Sigmoid colon (tissue), 7 donors: ENCODE measurements around the gene SIPA1L3. TPM values are rescaled to one million over a fixed set of nuclear protein-coding genes. Genes with fewer than 3 reads are reported as not detected.
"Not testable (repeated sequence)": the region's sequence is repeated elsewhere in the genome, so short reads cannot be mapped to it uniquely, and the experiment has no call there.

ENCODE experiments used
- DNase-seq: peaks from one replicate; pipeline ENCODE4 v3.0.0-alpha.2; 2019
- H3K27ac ChIP-seq, 4 donors: fragments of 200-600 bp; sonication (generic); one replicate each; pipeline ENCODE4 v1.5.1; 2016 to 2019; ENCODE audit warnings: mild to moderate bottlenecking in 1 of 4
- H3K27me3 ChIP-seq, 3 donors: fragments of 200-600 bp; sonication (generic); one replicate each; pipeline ENCODE4 v1.5.1; 2019; ENCODE audit warnings: mild to moderate bottlenecking in 1 of 3
- H3K36me3 ChIP-seq, 4 donors: fragments of 200-600 bp; sonication (generic); one replicate each; pipeline ENCODE4 v1.5.1; 2016 to 2019
- H3K4me1 ChIP-seq, 4 donors: fragments of 200-600 bp; sonication (generic); one replicate each; pipeline ENCODE4 v1.5.1; 2017 to 2019
- H3K4me3 ChIP-seq, 4 donors: fragments of 200-600 bp; sonication (generic); one replicate each; pipeline ENCODE4 v1.5.1; 2017 to 2019; ENCODE audit warnings: mild to moderate bottlenecking in 2 of 4, moderate library complexity in 1 of 4
- H3K9me3 ChIP-seq, 4 donors: fragments of 200-600 bp in 3 of 4; sonication (generic) in 3 of 4; one replicate each; pipeline versions ENCODE4 v1.5.1 to v1.6.1; 2013 to 2019
- CTCF ChIP-seq, 4 experiments: fragments of 450-650 bp in 3 of 4; fragments of 200-600 bp in 1 of 4; IDR thresholded peaks; one replicate each; pipeline ENCODE4 v1.5.1; 2016 to 2019; ENCODE audit warnings: antibody characterized with exemption in 4 of 4, mild to moderate bottlenecking in 3 of 4, moderate library complexity in 2 of 4
- EP300 ChIP-seq, 4 donors: sonication (generic); formaldehyde crosslinking; IDR thresholded peaks; one replicate each; pipeline ENCODE4 v1.6.1; 2017; ENCODE audit warnings: antibody characterized with exemption in 4 of 4
- POLR2A ChIP-seq, 2 donors: fragments of 450-650 bp; IDR thresholded peaks; one replicate each; pipeline ENCODE4 v1.6.1; 2016; ENCODE audit warnings: antibody characterized with exemption in 2 of 2, mild to moderate bottlenecking in 2 of 2, moderate library complexity in 2 of 2
- POLR2AphosphoS5 ChIP-seq, 4 donors: sonication (generic); formaldehyde crosslinking; IDR thresholded peaks; one replicate each; pipeline ENCODE4 v1.6.1; 2017; ENCODE audit warnings: antibody characterized with exemption in 4 of 4
- WGBS, 2 donors: extraction: QIAGEN DNeasy Blood & Tissue Kit; methylation state at CpG; one replicate each; pipeline ENCODE4 v1.1.7; 2013; 5-methylcytosine and 5-hydroxymethylcytosine counted together
- intact Hi-C: fragments of 100-400 bp; cut with DNase I; formaldehyde crosslinking; loops from one replicate; pipeline ENCODE4 v1.15.1; 2023
- polyA plus RNA-seq, 3 donors: library from polyadenylated mRNA; stranded (reverse); fragments of 200-250 nt; gene quantifications; one replicate each; pipeline ENCODE4 v1.2.3, GENCODE V29; 2013
- total RNA-seq, 4 donors: library from RNA; depleted of rRNA; stranded (reverse); fragments of >200 nt; gene quantifications; one replicate each; pipeline ENCODE4 v1.1.0, GENCODE V29; 2016
- donor health status: healthy with polysubstance abuse.
- donor health status: Bipolar disorder and iron deficiency.
- donor health status: healthy.

Gene SIPA1L3
- total and polyA plus RNA-seq, 7 donors, result 7.7 to 47.9 (median 9.9) TPM

GRCh38 chr19:38068826-38069225 lies 161.8 kb downstream of the SIPA1L3 start:
- intact Hi-C loops, result no loop called here
- Histone ChIP-seq H3K4me3 (no peak overlapping the region), H3K36me3 (no peaks in the 10 kb centered on the region), H3K9me3 (no peaks in the 10 kb centered on the region), H3K4me1 (no peaks in the 10 kb centered on the region), H3K27me3 (no peaks in the 10 kb centered on the region), H3K27ac (no peak overlapping the region)
- whole genome bisulfite sequencing, 2 donors, result 85 to 89% methylated on average over 6 of the region's 6 CpGs
- no peak for TF ChIP-seq CTCF (IDR thresholded peaks at IDR 0.05)
- TF ChIP-seq POLR2AphosphoS5 (IDR thresholded peaks at IDR 0.05), result no peak
- no peak for TF ChIP-seq EP300 (IDR thresholded peaks at IDR 0.05)
- no peak for TF ChIP-seq POLR2A (IDR thresholded peaks at IDR 0.05)
- no peak for DNase-seq

GRCh38 chr19:38070573-38070972 lies 163.6 kb downstream of the SIPA1L3 start:
- H3K9me3 ChIP-seq, result no peaks in the 10 kb centered on the region
- H3K4me3 ChIP-seq, result no peak overlapping the region
- no peak overlapping the region for H3K27ac ChIP-seq
- no peak for TF ChIP-seq POLR2AphosphoS5 (IDR thresholded peaks at IDR 0.05)
- TF ChIP-seq EP300 (IDR thresholded peaks at IDR 0.05), result no peak
- TF ChIP-seq POLR2A (IDR thresholded peaks at IDR 0.05), result no peak
- no peak for TF ChIP-seq CTCF (IDR thresholded peaks at IDR 0.05)
- no peaks in the 10 kb centered on the region for H3K27me3 ChIP-seq
- H3K36me3 ChIP-seq, result no peaks in the 10 kb centered on the region
- H3K4me1 ChIP-seq, result no peaks in the 10 kb centered on the region
- DNase-seq, result no peak
- 62 to 68% methylated on average over 3 of the region's 3 CpGs for WGBS, 2 donors
- intact Hi-C loops, result no loop called here

DNA sequence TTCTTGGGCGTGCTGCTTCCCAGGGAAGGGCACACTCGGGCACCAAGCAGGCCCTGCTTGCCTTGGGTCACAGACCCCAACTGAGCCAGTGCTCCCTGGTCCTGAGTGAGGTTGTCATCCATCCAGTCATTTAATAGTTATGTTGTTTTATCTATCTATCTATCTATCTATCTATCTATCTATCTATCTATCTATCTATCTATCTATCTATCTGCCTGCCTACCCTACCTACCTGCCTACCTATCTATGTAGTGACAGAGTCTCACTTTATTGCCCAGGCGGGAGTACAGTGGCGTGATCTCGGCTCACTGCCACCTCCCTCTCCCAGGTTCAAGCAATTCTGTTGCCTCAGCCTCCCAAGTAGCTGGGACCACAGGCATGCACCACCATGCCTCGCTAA lies 164.0 kb downstream of the SIPA1L3 start:
- WGBS, 2 donors, result 96 to 97% methylated on average over 6 of the region's 6 CpGs
- H3K36me3 ChIP-seq, H3K27me3 ChIP-seq, H3K4me1 ChIP-seq, H3K9me3 ChIP-seq, intact Hi-C loops, H3K4me3 ChIP-seq, H3K27ac ChIP-seq, DNase-seq: not testable (repeated sequence)

GRCh38 chr19:38071647-38072046 lies 164.6 kb downstream of the SIPA1L3 start:
- WGBS, 2 donors, result 97 to 98% methylated on average over 5 of the region's 5 CpGs
- H3K4me3 ChIP-seq, result no peak overlapping the region
- DNase-seq, result no peak
- H3K27me3 ChIP-seq, result no peaks in the 10 kb centered on the region
- intact Hi-C loops, result no loop called here
- no peaks in the 10 kb centered on the region for H3K36me3 ChIP-seq
- H3K9me3 ChIP-seq, result no peaks in the 10 kb centered on the region
- H3K4me1 ChIP-seq, result no peaks in the 10 kb centered on the region
- H3K27ac ChIP-seq, result no peak overlapping the region
- TF ChIP-seq POLR2A (IDR thresholded peaks at IDR 0.05) (no peak), CTCF (IDR thresholded peaks at IDR 0.05) (no peak), EP300 (IDR thresholded peaks at IDR 0.05) (no peak), POLR2AphosphoS5 (IDR thresholded peaks at IDR 0.05) (no peak)

- no peak overlapping the region for H3K27ac ChIP-seq
- H3K36me3 ChIP-seq, result no peaks in the 10 kb centered on the region
- WGBS, 2 donors, result 94 to 95% methylated on average over 18 of the region's 18 CpGs
- H3K4me1 ChIP-seq, result no peaks in the 10 kb centered on the region
- no peak overlapping the region for H3K4me3 ChIP-seq
- H3K9me3 ChIP-seq, result no peaks in the 10 kb centered on the region
- H3K27me3 ChIP-seq, result no peaks in the 10 kb centered on the region
- intact Hi-C loops, result no loop called here
- TF ChIP-seq POLR2AphosphoS5 (IDR thresholded peaks at IDR 0.05), result no peak
- TF ChIP-seq CTCF (IDR thresholded peaks at IDR 0.05), result no peak
- DNase-seq, result no peak
These were observed 166.1 kb downstream of the SIPA1L3 start for GRCh38 chr19:38072776-38073750.
